Coronary artery (tissue), 2 donors: ENCODE results near the gene CXCR3.

Experiments
- DNase-seq: peaks from one replicate; pipeline ENCODE4 v3.0.0-alpha.2; 2017; ENCODE audit warnings: low spot score
- H3K27ac ChIP-seq, 2 donors: fragments of 200-600 bp; sonication (generic); one replicate each; pipeline ENCODE4 v1.5.1; 2016 to 2019
- H3K4me3 ChIP-seq: fragments of 200-600 bp; sonication (generic); 2 replicates; pipeline ENCODE4 v1.5.1; 2016; ENCODE audit warnings: mild to moderate bottlenecking, moderate library complexity
- CTCF ChIP-seq: fragments of 200-600 bp; sonication (generic); IDR thresholded peaks from one replicate; pipeline ENCODE4 v1.5.1; 2019; ENCODE audit warnings: antibody characterized with exemption

Gene CXCR3

GRCh38 chrX:71622576-71623450, 4.5 kb upstream of the CXCR3 start:
- DNase-seq = no peak
- Histone ChIP-seq H3K27ac (peak overlapping the region; percentile 56 to 61), H3K4me3 (no peak overlapping the region)
- TF ChIP-seq CTCF = no peak

GRCh38 chrX:71622032-71622575, 3.8 kb upstream of the CXCR3 start:
- DNase-seq = no peak
- no peak for TF ChIP-seq CTCF
- H3K4me3 ChIP-seq = no peak overlapping the region
- H3K27ac ChIP-seq = peak overlapping the region in 1 of 2 donors; percentile 61

DNA sequence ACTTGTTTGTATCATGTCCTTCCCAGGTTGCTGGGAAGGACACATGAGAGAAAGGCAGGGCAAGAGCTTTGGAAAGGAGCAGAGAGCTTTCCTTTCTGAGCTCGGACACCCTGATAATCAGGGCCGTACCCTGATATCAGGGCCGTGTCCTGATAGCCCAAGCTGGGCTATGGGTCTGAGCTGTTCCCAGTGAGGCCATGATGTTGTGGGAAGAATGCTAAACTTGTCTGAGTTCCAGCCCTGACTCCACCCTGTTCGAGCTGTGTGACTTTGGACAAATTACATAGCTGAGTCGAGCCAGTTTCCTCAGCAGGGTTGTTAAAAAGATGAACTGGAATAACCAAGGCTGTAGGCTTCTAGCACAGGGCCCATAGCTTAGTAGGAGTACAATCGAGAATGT, 3.3 kb upstream of the CXCR3 start:
- TF ChIP-seq CTCF = no peak
- H3K27ac ChIP-seq = peak overlapping the region in 1 of 2 donors; percentile 61
- DNase-seq = no peak
- H3K4me3 ChIP-seq = no peak overlapping the region

DNA sequence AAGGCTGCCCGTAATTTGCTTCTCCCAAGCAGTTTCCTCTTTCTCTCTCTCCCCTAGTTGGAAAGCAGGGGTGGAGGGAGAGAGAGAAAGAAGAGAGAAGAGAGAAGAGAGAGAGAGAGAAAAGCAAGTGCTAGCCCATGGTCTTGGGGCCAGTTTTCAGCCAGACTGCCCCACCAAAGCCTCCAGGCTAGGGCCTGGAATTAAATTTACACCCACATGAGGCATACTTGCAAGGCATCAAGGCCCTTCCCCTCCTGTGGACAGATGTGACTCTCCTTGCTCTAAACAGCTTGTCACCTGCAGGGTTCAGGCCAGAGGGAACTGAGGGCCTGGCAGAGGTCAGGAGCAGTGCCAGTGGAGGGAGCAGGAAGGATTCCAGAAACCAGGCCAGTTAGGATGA, 1.7 kb upstream of the CXCR3 start:
- TF ChIP-seq CTCF = no peak
- no peak for DNase-seq
- Histone ChIP-seq H3K4me3 (no peak overlapping the region), H3K27ac (no peak overlapping the region)

GRCh38 chrX:71619193-71619592, 882 bp upstream of the CXCR3 start:
- H3K27ac ChIP-seq = no peak overlapping the region
- TF ChIP-seq CTCF = no peak
- H3K4me3 ChIP-seq = no peak overlapping the region
- no peak for DNase-seq

DNA sequence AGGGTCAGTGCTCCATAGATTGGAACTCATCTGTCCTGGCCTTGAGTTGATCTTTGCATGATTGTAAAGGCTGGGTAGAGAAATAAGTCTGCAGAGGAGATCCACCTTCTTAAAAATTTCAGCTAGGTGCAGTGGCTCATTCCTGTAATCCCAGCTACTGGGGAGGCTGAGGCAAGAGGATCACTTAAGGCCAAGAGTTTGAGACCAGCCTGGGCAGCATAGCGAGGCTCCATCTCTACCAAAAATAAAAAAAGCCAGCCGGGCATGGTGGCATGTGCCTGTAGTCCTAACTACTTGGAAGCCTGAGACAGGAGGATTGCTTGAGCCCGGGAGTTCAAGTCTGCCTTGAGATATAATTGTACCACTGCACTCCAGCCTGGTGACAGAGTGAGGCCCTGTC, 476 bp upstream of the CXCR3 start:
- TF ChIP-seq CTCF = no peak
- Histone ChIP-seq H3K4me3 (no peak overlapping the region), H3K27ac (no peak overlapping the region)
- DNase-seq = no peak

DNA sequence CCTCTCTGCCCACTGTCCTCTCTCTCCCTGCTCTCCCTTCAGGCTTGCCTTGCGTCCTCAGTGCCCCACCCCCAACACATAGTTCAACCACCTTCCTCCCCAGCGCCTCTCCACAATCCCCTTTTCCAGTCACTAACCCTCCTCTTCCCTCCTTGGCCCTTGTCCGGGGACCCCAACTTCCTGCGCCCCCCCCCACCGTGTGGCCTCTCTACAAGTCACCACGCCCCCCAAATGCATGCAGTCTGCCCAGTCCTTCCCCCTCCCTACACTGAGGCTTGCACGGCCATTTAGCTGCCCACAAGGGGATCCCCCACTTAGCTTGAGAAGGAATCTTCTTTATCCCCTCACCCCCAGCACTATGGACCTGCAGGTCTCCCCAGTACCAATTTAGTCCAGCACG, 569 bp downstream of the CXCR3 start:
- no peak for TF ChIP-seq CTCF
- no peak overlapping the region for H3K27ac ChIP-seq
- no peak for DNase-seq
- no peak overlapping the region for H3K4me3 ChIP-seq
